OCI-LY1 (cell line): ENCODE results near the gene TACR1.

Experiments
- EZH2 ChIP-seq: fragments of 200-600 bp; sonication (generic), shearing (Covaris generic); IDR thresholded peaks from 2 replicates; pipeline ENCODE4 v1.8.0; 2017; ENCODE audit warnings: borderline replicate concordance, mixed run types, mild to moderate bottlenecking, antibody characterized with exemption, low read length, moderate library complexity, mixed read lengths
- TF ChIP-seq, protein P1 (sequence below): fragments of 200-600 bp; sonication (generic), shearing (Covaris generic); IDR thresholded peaks from 2 replicates; pipeline ENCODE4 v1.5.1; 2017; ENCODE audit warnings: mild to moderate bottlenecking, antibody characterized with exemption, low read length, moderate library complexity, mixed read lengths

DNA sequence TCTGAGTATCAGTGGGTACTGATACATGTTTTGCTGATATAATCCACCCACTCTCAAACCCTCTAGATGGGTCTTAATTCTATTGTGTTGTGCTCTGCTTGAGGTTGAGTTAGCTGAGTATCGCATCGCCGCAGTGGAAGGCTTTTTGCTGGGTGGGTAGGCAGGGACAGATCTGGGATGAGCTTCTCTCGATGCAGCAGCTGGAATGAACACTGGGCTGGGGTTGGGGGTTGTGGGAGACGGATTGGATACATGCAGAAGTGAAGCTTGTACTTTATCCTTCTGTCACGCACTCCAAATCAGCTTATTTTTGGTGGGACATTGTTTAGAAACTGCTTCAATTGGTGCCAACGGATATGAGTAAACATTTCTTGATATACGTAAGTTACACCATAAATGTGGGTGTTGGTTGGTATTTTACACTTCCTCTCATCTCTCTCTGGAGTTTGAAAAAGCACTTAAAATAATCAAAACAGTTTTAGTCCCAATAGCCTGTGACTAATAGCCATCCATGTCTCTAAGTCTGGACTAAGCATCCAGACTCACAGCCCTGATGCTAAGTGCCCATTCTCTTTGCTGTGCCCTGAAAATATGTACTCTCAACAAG, 133.8 kb downstream of the TACR1 start:
- TF ChIP-seq, protein P1, sequence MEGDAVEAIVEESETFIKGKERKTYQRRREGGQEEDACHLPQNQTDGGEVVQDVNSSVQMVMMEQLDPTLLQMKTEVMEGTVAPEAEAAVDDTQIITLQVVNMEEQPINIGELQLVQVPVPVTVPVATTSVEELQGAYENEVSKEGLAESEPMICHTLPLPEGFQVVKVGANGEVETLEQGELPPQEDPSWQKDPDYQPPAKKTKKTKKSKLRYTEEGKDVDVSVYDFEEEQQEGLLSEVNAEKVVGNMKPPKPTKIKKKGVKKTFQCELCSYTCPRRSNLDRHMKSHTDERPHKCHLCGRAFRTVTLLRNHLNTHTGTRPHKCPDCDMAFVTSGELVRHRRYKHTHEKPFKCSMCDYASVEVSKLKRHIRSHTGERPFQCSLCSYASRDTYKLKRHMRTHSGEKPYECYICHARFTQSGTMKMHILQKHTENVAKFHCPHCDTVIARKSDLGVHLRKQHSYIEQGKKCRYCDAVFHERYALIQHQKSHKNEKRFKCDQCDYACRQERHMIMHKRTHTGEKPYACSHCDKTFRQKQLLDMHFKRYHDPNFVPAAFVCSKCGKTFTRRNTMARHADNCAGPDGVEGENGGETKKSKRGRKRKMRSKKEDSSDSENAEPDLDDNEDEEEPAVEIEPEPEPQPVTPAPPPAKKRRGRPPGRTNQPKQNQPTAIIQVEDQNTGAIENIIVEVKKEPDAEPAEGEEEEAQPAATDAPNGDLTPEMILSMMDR = no peak
- no peak for TF ChIP-seq EZH2
